ENCODE results near the gene MGST3.

The MGST3 gene

DNA sequence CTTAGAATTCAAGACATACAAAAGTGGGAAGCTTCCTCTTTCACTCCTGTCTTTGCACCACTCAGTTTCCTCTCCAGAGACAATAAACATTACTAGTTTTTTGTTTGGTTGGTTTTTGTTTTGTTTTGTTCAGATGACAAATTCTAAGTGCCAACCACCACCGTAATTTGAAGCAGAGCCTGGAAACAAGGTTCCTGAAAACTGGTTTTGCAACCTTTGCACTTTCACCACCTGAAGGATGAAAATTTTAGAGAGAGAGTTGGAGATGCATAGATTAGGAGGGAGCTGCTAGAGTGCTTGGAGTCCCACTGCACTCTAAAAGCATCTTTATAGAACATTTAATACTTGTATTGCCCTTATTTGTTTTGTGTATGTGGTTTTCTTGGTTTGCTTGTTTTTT is 20.2 kb upstream of the MGST3 start:
- Histone ChIP-seq H3K9me3 (peaks cover 4% of the 10 kb centered on the region; the same call in 1 of the 2 replicates), H3K36me3 (no peaks in the 10 kb centered on the region), H3K27me3 (peaks cover 10% of the 10 kb centered on the region), H3K4me1 (no peaks in the 10 kb centered on the region), H3K4me3 (ENCODE audit: low read depth, low read length) (no peak overlapping the region)
- no peak for DNase-seq
- TF ChIP-seq, protein P1, sequence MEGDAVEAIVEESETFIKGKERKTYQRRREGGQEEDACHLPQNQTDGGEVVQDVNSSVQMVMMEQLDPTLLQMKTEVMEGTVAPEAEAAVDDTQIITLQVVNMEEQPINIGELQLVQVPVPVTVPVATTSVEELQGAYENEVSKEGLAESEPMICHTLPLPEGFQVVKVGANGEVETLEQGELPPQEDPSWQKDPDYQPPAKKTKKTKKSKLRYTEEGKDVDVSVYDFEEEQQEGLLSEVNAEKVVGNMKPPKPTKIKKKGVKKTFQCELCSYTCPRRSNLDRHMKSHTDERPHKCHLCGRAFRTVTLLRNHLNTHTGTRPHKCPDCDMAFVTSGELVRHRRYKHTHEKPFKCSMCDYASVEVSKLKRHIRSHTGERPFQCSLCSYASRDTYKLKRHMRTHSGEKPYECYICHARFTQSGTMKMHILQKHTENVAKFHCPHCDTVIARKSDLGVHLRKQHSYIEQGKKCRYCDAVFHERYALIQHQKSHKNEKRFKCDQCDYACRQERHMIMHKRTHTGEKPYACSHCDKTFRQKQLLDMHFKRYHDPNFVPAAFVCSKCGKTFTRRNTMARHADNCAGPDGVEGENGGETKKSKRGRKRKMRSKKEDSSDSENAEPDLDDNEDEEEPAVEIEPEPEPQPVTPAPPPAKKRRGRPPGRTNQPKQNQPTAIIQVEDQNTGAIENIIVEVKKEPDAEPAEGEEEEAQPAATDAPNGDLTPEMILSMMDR (IDR thresholded peaks at IDR 0.05; ENCODE audit: low read depth, low read length) = no peak

GRCh38 chr1:165612062-165612461 is 19.0 kb upstream of the MGST3 start:
- Histone ChIP-seq H3K36me3 (no peaks in the 10 kb centered on the region), H3K9me3 (peaks cover 4% of the 10 kb centered on the region; the same call in 1 of the 2 replicates), H3K4me1 (no peaks in the 10 kb centered on the region), H3K27me3 (peaks cover 13% of the 10 kb centered on the region), H3K4me3 (ENCODE audit: low read depth, low read length) (no peak overlapping the region)
- DNase-seq = no peak
- TF ChIP-seq, protein P1 (IDR thresholded peaks at IDR 0.05; ENCODE audit: low read depth, low read length) = no peak

- no peaks in the 10 kb centered on the region for H3K4me1 ChIP-seq
- no peak for DNase-seq
- TF ChIP-seq, protein P1 (IDR thresholded peaks at IDR 0.05; ENCODE audit: low read depth, low read length) = no peak
- peaks cover 8% of the 10 kb centered on the region for H3K27me3 ChIP-seq
- no peaks in the 10 kb centered on the region for H3K36me3 ChIP-seq
- H3K4me3 ChIP-seq (ENCODE audit: low read depth, low read length) = no peak overlapping the region
- peaks cover 4% of the 10 kb centered on the region; the same call in 1 of the 2 replicates for H3K9me3 ChIP-seq
Measured at GRCh38 chr1:165616054-165616612, 14.9 kb upstream of the MGST3 start.

GRCh38 chr1:165616987-165617546 is 14.0 kb upstream of the MGST3 start:
- H3K4me1 ChIP-seq = no peaks in the 10 kb centered on the region
- no peaks in the 10 kb centered on the region for H3K36me3 ChIP-seq
- H3K9me3 ChIP-seq = peaks cover 4% of the 10 kb centered on the region; the same call in 1 of the 2 replicates
- no peak overlapping the region for H3K4me3 ChIP-seq (ENCODE audit: low read depth, low read length)
- no peak for DNase-seq
- 0 out of 2 replicates have a peak, but pooled peaks cover 3% of the 10 kb centered on the region for H3K27me3 ChIP-seq
- TF ChIP-seq, protein P1 (IDR thresholded peaks at IDR 0.05; ENCODE audit: low read depth, low read length) = no peak

DNA sequence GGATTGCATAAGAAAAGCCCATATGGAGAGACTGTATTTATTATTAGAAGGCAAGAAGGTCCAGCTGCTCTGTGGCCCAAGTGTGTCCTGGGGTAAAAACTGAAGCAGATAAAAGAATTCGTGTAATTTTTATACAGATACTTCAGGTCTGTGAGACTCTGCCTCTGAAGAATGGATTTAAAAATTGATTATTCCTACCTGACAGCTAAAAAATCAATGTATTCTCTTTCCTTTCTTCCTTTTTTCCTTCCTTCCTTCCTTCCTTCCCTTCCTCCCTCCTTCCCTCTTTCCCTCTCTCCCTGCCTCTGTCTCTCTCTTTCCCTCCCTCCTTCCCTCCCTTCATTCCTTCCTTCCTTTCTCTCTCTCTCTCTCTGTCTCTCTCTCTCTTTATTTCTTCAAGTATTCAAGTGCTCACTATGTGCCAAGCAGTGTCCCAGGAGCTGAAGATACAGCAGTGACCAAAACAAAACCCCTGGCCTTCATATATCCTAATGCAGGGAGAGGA is 11.3 kb upstream of the MGST3 start:
- H3K4me1 ChIP-seq = no peaks in the 10 kb centered on the region
- TF ChIP-seq, protein P1 (IDR thresholded peaks at IDR 0.05; ENCODE audit: low read depth, low read length) = no peak
- H3K27me3 ChIP-seq = peaks cover 3% of the 10 kb centered on the region; the same call in 1 of the 2 replicates
- no peak for DNase-seq
- H3K36me3 ChIP-seq = no peaks in the 10 kb centered on the region
- no peak overlapping the region for H3K4me3 ChIP-seq (ENCODE audit: low read depth, low read length)
- H3K9me3 ChIP-seq = peaks cover 4% of the 10 kb centered on the region; the same call in 1 of the 2 replicates

DNA sequence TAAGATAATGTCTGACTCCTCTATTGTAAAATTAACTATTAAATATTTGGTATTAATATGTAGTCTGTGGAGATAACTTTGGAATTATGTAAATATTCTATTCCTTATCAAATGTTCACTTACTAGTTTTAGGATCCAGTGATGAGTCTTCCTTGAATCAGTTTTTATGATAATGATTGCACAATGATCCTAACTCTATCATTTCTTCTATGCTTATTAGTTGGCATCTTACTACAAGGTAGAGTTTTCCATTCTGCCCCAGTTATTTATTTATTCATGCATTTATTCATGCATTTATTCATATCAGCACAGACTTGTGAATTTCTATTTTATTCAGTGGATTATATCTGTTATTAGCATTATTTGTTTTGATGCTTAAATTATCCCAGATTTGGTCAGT is 7.4 kb upstream of the MGST3 start:
- no peak for DNase-seq
- no peaks in the 10 kb centered on the region; the same call in 1 of the 2 replicates for H3K27me3 ChIP-seq
- no peak overlapping the region for H3K4me3 ChIP-seq (ENCODE audit: low read depth, low read length)
- TF ChIP-seq, protein P1 (IDR thresholded peaks at IDR 0.05; ENCODE audit: low read depth, low read length) = no peak
- H3K36me3 ChIP-seq = no peaks in the 10 kb centered on the region
- no peaks in the 10 kb centered on the region for H3K4me1 ChIP-seq
- H3K9me3 ChIP-seq = no peaks in the 10 kb centered on the region
